Heart right ventricle (tissue), 16 donors: ENCODE results near the gene PDIA5. TPM values are rescaled to one million over a fixed set of nuclear protein-coding genes. Genes with fewer than 3 reads are reported as not detected.

Experiments
- ATAC-seq, 8 donors: fragments of 200-7000 bp; cut with Tn5 transposase; one replicate each; pipeline ENCODE4 v1.9.1; 2020; ENCODE audit warnings: mild to moderate bottlenecking in 8 of 8, moderate library complexity in 8 of 8, moderate number of reproducible peaks in 1 of 8
- DNase-seq, 2 donors: peaks; one replicate each; pipeline ENCODE4 v3.0.0-alpha.2; 2020
- H3K27ac ChIP-seq, 10 donors: fragments of 200-600 bp; sonication (generic) in 2 of 10; one replicate each; pipeline versions ENCODE4 v1.5.0 to v1.8.0; 2020 to 2022; ENCODE audit warnings: mild to moderate bottlenecking in 3 of 10
- H3K27me3 ChIP-seq, 7 donors: fragments of 200-600 bp; one replicate each; pipeline ENCODE4 v1.8.0; 2021 to 2022; ENCODE audit warnings: mild to moderate bottlenecking in 2 of 7
- H3K36me3 ChIP-seq, 9 donors: fragments of 200-600 bp; sonication (generic) in 1 of 9; one replicate each; pipeline versions ENCODE4 v1.5.0 to v1.8.0; 2020 to 2022; ENCODE audit warnings: mild to moderate bottlenecking in 2 of 9
- H3K4me1 ChIP-seq, 9 donors: fragments of 200-600 bp; sonication (generic) in 1 of 9; one replicate each; pipeline versions ENCODE4 v1.5.0 to v1.8.0; 2020 to 2022; ENCODE audit warnings: mild to moderate bottlenecking in 4 of 9
- H3K4me3 ChIP-seq, 10 donors: fragments of 200-600 bp; sonication (generic) in 2 of 10; one replicate each; pipeline versions ENCODE4 v1.5.0 to v1.8.0; 2020 to 2022; ENCODE audit warnings: mild to moderate bottlenecking in 7 of 10, moderate library complexity in 2 of 10
- H3K9me3 ChIP-seq, 11 donors: fragments of 200-600 bp in 10 of 11; sonication (generic) in 2 of 11; one replicate each; pipeline versions ENCODE4 v1.5.0 to v1.8.0; 2013 to 2022; ENCODE audit warnings: mild to moderate bottlenecking in 2 of 11, control low read depth in 1 of 11, moderate library complexity in 1 of 11
- CTCF ChIP-seq, 9 donors: fragments of 200-600 bp; sonication (generic) in 2 of 9; IDR thresholded peaks; one replicate each; pipeline versions ENCODE4 v1.5.0 to v1.8.0; 2021 to 2022; ENCODE audit warnings: antibody characterized with exemption in 9 of 9, mild to moderate bottlenecking in 5 of 9, moderate library complexity in 1 of 9
- WGBS, 2 donors: extraction: QIAGEN DNeasy Blood & Tissue Kit; methylation state at CpG; one replicate each; pipeline ENCODE4 v1.1.7; 2013; ENCODE audit warnings: inconsistent platforms in 1 of 2; 5-methylcytosine and 5-hydroxymethylcytosine counted together
- intact Hi-C, 10 donors: fragments of 100-400 bp; cut with DNase I; formaldehyde crosslinking; loops; one replicate each; pipeline versions ENCODE4 v1.11.1 to v1.14.2; 2022
- polyA plus RNA-seq, 2 donors: library from polyadenylated mRNA; stranded (reverse); fragments of 200-250 nt; gene quantifications; one replicate each; pipeline ENCODE4 v1.2.3, GENCODE V29; 2013
- total RNA-seq, 10 donors: library from RNA; stranded (reverse); fragmentation: NEBNext Ultra II Directional in 3 of 10; extraction: Animal tissue kit (Norgen Biotek cat#: 25700) in 3 of 10; gene quantifications; one replicate each; pipeline versions ENCODE4 v1.2.1 to v1.2.4, GENCODE V29; 2021 to 2023
- donor health status: Arrhythmogenic right ventricular cardiomyopathy.
- donor health status: ischemic (EF 13 %, LVEDD 7.1; RV severe dilation, severe dysfunction).
- donor health status: healthy with polysubstance abuse.
- donor health status: DM: no; HTN: yes; CAD: no.
- donor health status: DM: no; HTN: no; CAD: no.
- donor health status: ischemic (EF 25% LVEDD 6.9; RV normal size, moderate dysfunction).
- donor health status: ischemic (EF 25% LVEDD 5.7; RV mildly dilated, moderate dysfunction).
- donor health status: healthy.
- donor health status: DM: yes; HTN: yes; CAD: no.
- donor health status: Ischemic cardiomyopathy.
- donor health status: ischemic (EF 35%, LVEDD 5.7; RV mildly dilated, moderate dysfunction).
- donor health status: nonischemic (EF 11% LVEDD 7.7; RV severe dilation, severe dysfunction).
- donor health status: DM: yes; HTN: yes; CAD: no.
- donor health status: PGD.
- donor health status: ischemic (EF 29% LVEDD 5.4; RV normal size, mild dysfunction).
- donor health status: nonischemic (EF 23%, LVEDD 6.1; RV moderate dilation, normal function).

Gene PDIA5
- total and polyA plus RNA-seq, 12 donors: 4.2 to 14.6 (median 6.3) TPM

- no peak for ATAC-seq
- no peak for DNase-seq
- no peak overlapping the region for H3K27ac ChIP-seq
- no peak overlapping the region for H3K4me3 ChIP-seq
- no peaks in the 10 kb centered on the region for H3K27me3 ChIP-seq
- H3K4me1 ChIP-seq: no peaks in the 10 kb centered on the region
- H3K36me3 ChIP-seq: no peaks in the 10 kb centered on the region
- no peak for TF ChIP-seq CTCF (IDR thresholded peaks at IDR 0.05)
- intact Hi-C loops: no loop called here
- no peaks in the 10 kb centered on the region for H3K9me3 ChIP-seq
Observed at GRCh38 chr3:123060054-123060453, 6.8 kb upstream of the PDIA5 start.

- no peaks in the 10 kb centered on the region for H3K27me3 ChIP-seq
- TF ChIP-seq CTCF (IDR thresholded peaks at IDR 0.05): no peak
- H3K27ac ChIP-seq: no peak overlapping the region
- intact Hi-C loops: no loop called here
- WGBS, 2 donors: 86 to 90% methylated on average over 7 of the region's 7 CpGs
- DNase-seq (no peak), ATAC-seq (no peak)
- H3K36me3 ChIP-seq: no peaks in the 10 kb centered on the region
- H3K9me3 ChIP-seq: no peaks in the 10 kb centered on the region
- H3K4me1 ChIP-seq: peaks cover 0 to 6% (median 0%) of the 10 kb centered on the region in 9 donors
- no peak overlapping the region for H3K4me3 ChIP-seq
Observed at GRCh38 chr3:123061856-123062255, 5.0 kb upstream of the PDIA5 start.

- no peaks in the 10 kb centered on the region for H3K36me3 ChIP-seq
- no peak overlapping the region for H3K27ac ChIP-seq
- intact Hi-C loops: no loop called here
- 94 to 96% methylated on average over 6 of the region's 6 CpGs for whole genome bisulfite sequencing, 2 donors
- no peaks in the 10 kb centered on the region for H3K9me3 ChIP-seq
- no peaks in the 10 kb centered on the region for H3K27me3 ChIP-seq
- no peak for TF ChIP-seq CTCF (IDR thresholded peaks at IDR 0.05)
- ATAC-seq: no peak
- H3K4me1 ChIP-seq: peaks cover 0 to 12% (median 6%) of the 10 kb centered on the region in 9 donors
- DNase-seq: no peak
- H3K4me3 ChIP-seq: no peak overlapping the region
Observed at GRCh38 chr3:123063034-123063433, 3.8 kb upstream of the PDIA5 start.

GRCh38 chr3:123064506-123064905, 2.3 kb upstream of the PDIA5 start:
- 86 to 92% methylated on average over 4 of the region's 4 CpGs for WGBS, 2 donors
- Histone ChIP-seq H3K4me1 (peaks cover 0 to 26% (median 15%) of the 10 kb centered on the region in 9 donors), H3K27me3 (no peaks in the 10 kb centered on the region), H3K27ac (no peak overlapping the region), H3K9me3 (no peaks in the 10 kb centered on the region), H3K4me3 (no peak overlapping the region), H3K36me3 (no peaks in the 10 kb centered on the region)
- ATAC-seq (no peak), DNase-seq (no peak)
- TF ChIP-seq CTCF (IDR thresholded peaks at IDR 0.05): no peak
- intact Hi-C loops: no loop called here

GRCh38 chr3:123064914-123065313, 1.9 kb upstream of the PDIA5 start:
- Histone ChIP-seq H3K9me3 (no peaks in the 10 kb centered on the region), H3K4me3 (no peak overlapping the region), H3K27ac (no peak overlapping the region), H3K27me3 (no peaks in the 10 kb centered on the region), H3K36me3 (no peaks in the 10 kb centered on the region), H3K4me1 (peaks cover 0 to 28% (median 15%) of the 10 kb centered on the region in 9 donors)
- ATAC-seq (no peak), DNase-seq (no peak)
- 4 to 57% methylated on average over 1 of the region's 1 CpG for WGBS, 2 donors
- TF ChIP-seq CTCF (IDR thresholded peaks at IDR 0.05): no peak
- intact Hi-C loops: no loop called here
